ENCODE measurements around the gene NR3C1. TPM values are rescaled to one million over a fixed set of nuclear protein-coding genes. Genes with fewer than 3 reads are reported as not detected.

Gene NR3C1
- total RNA-seq (2014; rRNA removed; shearing (Covaris generic); ENCODE audit: low replicate concordance): 45.6 and 50.8 TPM in 2 replicates

DNA sequence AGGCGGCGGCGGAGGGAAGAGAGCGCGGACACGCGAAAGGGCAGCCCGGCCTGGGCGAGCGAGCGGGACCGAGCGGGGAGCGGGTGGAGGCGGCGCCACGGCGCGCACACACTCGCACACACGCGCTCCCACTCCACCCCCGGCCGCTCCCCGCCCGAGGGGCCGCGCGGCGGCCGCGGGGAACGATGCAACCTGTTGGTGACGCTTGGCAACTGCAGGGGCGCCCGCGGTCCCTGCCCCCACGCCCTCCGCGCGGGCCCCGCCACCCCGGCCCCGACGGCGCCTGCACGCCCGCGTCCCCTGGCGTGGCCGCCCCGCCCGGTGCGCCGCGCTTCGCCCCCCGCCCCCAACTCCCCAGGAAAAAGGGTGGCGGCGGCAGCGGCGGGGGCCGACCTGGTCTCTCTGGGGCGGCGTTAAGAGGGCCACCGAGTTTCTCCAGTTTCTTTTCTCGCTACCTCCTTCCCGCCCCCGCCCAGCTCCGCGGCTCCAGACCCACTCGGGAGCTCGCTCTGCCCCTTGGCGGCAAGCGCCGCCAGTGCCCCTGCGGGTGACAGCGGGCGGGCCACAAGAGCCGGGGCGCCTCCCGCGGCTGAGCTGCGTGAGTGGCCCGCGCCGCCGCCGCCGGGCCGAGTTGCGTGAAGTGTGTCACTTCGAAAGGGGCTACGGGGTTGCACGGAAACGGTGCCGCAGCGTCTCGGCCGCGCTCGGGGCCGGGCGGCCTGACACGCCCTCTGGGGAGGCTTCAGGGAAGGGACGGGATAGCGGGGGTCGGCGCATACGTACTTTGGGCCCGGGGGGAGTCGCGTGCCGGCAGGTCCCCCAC, at the start of gene NR3C1:
Gene NR3C1, minus strand, starts transcription at position 94 of the 823 bp plus-strand sequence. CDS start 2,847 bp downstream, outside the sequence.
- H3K36me3 ChIP-seq: peaks cover 26% of the 10 kb centered on the region
- H3K9me3 ChIP-seq: no peaks in the 10 kb centered on the region
- H3K4me3 ChIP-seq: peak within 1 kb of the TSS; percentile 80
- no peaks in the 10 kb centered on the region for H3K27me3 ChIP-seq
- DNase-seq: peak; percentile 94

- Histone ChIP-seq H3K36me3 (no peaks in the 10 kb centered on the region), H3K4me3 (no peak overlapping the region), H3K9me3 (peaks cover 5% of the 10 kb centered on the region), H3K27me3 (no peaks in the 10 kb centered on the region)
- DNase-seq: no peak
These were observed 46.3 kb upstream of the NR3C1 start for GRCh38 chr5:143449772-143450171.

- Histone ChIP-seq H3K9me3 (peaks cover 5% of the 10 kb centered on the region), H3K27me3 (no peaks in the 10 kb centered on the region), H3K36me3 (no peaks in the 10 kb centered on the region), H3K4me3 (no peak overlapping the region)
- no peak for DNase-seq
These were observed 45.0 kb upstream of the NR3C1 start for GRCh38 chr5:143448518-143448917.

DNA sequence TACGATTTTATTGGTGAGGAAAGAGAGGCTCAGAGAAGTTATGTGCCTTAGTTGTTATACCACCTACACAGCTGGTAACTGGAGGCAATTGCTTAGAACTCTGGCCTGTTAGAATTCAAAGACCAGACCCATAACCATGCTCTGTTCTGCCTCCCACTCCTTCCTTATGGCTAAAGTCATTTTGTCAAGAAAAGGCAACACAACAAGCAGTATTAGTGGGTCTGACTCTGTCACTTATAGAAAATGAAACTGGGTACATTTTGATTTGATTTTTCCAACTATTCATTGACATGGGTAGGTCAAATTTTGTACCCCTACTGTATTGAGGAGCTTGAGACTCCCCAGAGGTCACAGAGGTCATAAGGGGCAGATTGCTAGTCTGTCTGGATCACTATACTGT, 44.5 kb upstream of the NR3C1 start:
- Histone ChIP-seq H3K27me3 (no peaks in the 10 kb centered on the region), H3K36me3 (no peaks in the 10 kb centered on the region)
- no peak for DNase-seq

GRCh38 chr5:143446535-143447226, 43.2 kb upstream of the NR3C1 start:
- no peaks in the 10 kb centered on the region for H3K9me3 ChIP-seq
- H3K27me3 ChIP-seq: no peaks in the 10 kb centered on the region
- H3K4me3 ChIP-seq: no peak overlapping the region
- DNase-seq: no peak
- H3K36me3 ChIP-seq: no peaks in the 10 kb centered on the region

More for the DNA sequence above, 44.5 kb upstream of the NR3C1 start:
- no peak overlapping the region for H3K4me3 ChIP-seq
- peaks cover 5% of the 10 kb centered on the region for H3K9me3 ChIP-seq

- H3K36me3 ChIP-seq: no peaks in the 10 kb centered on the region
- no peak for DNase-seq
- no peaks in the 10 kb centered on the region for H3K27me3 ChIP-seq
These were observed 42.3 kb upstream of the NR3C1 start for GRCh38 chr5:143445776-143446175.

GRCh38 chr5:143443330-143443729, 39.8 kb upstream of the NR3C1 start:
- Histone ChIP-seq H3K9me3 (no peaks in the 10 kb centered on the region), H3K4me3 (no peak overlapping the region), H3K27me3 (no peaks in the 10 kb centered on the region), H3K36me3 (no peaks in the 10 kb centered on the region)
- no peak for DNase-seq

More at GRCh38 chr5:143445776-143446175, 42.3 kb upstream of the NR3C1 start:
- Histone ChIP-seq H3K4me3 (no peak overlapping the region), H3K9me3 (no peaks in the 10 kb centered on the region)

GRCh38 chr5:143442385-143442784, 38.9 kb upstream of the NR3C1 start:
- Histone ChIP-seq H3K36me3 (no peaks in the 10 kb centered on the region), H3K27me3 (no peaks in the 10 kb centered on the region), H3K4me3 (no peak overlapping the region), H3K9me3 (no peaks in the 10 kb centered on the region)
- DNase-seq: no peak

GRCh38 chr5:143440448-143441115, 37.1 kb upstream of the NR3C1 start:
- Histone ChIP-seq H3K27me3 (no peaks in the 10 kb centered on the region), H3K36me3 (no peaks in the 10 kb centered on the region), H3K9me3 (no peaks in the 10 kb centered on the region), H3K4me3 (no peak overlapping the region)
- DNase-seq: no peak

- Histone ChIP-seq H3K9me3 (no peaks in the 10 kb centered on the region), H3K36me3 (no peaks in the 10 kb centered on the region), H3K4me3 (no peak overlapping the region), H3K27me3 (no peaks in the 10 kb centered on the region)
- DNase-seq: no peak
These were observed 34.3 kb upstream of the NR3C1 start for GRCh38 chr5:143437666-143438273.

- no peaks in the 10 kb centered on the region for H3K36me3 ChIP-seq
- H3K4me3 ChIP-seq: no peak overlapping the region
- no peaks in the 10 kb centered on the region for H3K9me3 ChIP-seq
- no peaks in the 10 kb centered on the region for H3K27me3 ChIP-seq
- DNase-seq: no peak
These were observed 33.4 kb upstream of the NR3C1 start for GRCh38 chr5:143436871-143437270.

DNA sequence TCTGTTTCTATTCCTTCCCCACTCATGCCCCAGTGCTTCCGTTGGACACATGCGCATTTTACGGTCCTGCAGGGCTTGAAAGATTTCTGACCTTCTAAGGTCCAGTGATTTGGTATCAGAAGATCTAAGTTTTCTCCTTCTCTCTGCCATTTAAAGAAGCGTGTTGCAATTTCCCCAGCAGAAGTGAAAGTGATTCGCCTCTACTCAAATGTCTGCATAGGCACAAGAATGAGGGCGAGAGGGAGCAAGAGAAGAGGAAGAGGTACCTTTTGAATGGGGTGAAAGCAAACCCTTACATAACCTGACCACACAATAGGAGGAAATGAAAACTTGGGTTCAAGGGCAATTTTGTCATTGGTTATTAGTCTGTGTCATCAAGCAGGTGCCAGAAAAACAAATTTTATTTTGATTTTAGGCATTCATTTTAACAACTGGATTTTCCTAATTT, 31.7 kb upstream of the NR3C1 start:
- no peak for DNase-seq
- Histone ChIP-seq H3K4me3 (no peak overlapping the region), H3K36me3 (no peaks in the 10 kb centered on the region), H3K27me3 (no peaks in the 10 kb centered on the region), H3K9me3 (no peaks in the 10 kb centered on the region)

DNA sequence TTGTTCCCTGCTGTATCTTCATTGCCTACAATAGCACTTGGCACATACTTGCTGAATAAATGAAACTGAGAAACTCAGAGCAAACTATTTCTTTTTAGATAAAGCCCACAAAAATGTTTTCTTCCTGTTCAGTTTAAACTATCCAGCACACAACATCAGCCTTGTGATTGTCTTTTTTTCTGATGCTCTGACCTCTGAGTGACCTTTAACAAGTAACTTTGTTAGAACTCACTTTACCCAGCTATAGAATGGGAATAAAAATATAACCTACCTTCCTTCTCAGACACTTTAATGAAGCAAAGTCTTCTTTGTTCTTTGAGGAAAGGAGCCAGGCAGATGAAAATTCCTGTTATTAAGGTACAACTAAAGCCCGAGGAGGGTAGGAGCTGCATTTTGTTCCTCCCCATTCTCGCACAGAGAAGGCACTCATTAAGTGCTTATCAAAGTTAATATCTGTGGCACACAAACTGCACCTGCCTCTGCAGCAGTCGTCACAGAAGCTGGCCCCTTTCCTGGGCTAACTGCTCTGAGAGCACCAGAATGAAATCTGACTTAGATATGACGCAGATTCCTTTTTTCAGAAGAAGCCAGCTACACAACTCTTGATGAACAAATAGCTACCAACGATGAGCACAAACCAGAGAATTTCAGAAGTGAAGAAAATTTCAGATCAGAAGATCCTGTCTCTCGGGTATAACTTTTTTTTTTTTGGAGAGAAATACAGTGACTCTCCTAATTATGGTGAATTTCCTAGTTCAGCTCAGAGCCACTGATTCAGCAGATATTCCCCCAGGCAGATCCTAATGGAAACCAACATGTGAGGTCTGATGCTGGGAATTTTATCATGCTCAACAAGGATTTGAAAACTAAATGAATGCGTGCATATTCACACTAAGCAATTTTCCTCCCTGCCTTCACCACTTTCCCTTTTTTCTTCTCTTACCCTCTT, 31.0 kb upstream of the NR3C1 start:
- no peak for DNase-seq
- H3K9me3 ChIP-seq: no peaks in the 10 kb centered on the region
- H3K4me3 ChIP-seq: no peak overlapping the region
- no peaks in the 10 kb centered on the region for H3K36me3 ChIP-seq
- H3K27me3 ChIP-seq: no peaks in the 10 kb centered on the region

DNA sequence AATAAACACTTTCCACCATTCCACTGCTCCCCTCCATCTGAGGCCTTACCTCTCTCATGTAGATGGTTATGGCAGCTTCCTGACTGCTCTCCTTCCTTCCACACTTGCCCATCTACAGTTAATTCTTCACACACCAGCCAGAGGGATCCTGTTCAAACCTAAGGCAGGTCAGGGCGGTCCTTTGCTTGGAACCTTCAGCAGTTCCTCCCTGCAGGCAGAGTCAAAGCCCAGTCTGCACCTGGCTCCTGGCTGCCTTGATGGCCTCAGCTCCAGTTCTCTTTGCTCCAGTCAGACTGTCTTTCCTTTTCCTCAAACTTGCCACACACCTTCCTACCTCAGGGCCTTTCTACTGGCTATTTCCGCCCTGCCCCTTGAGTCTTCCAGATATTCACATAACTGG, 30.2 kb upstream of the NR3C1 start:
- Histone ChIP-seq H3K27me3 (no peaks in the 10 kb centered on the region), H3K4me3 (no peak overlapping the region), H3K9me3 (no peaks in the 10 kb centered on the region), H3K36me3 (no peaks in the 10 kb centered on the region)
- no peak for DNase-seq

GRCh38 chr5:143432658-143433239, 29.3 kb upstream of the NR3C1 start:
- no peak for DNase-seq
- H3K9me3 ChIP-seq: no peaks in the 10 kb centered on the region
- no peaks in the 10 kb centered on the region for H3K36me3 ChIP-seq
- no peak overlapping the region for H3K4me3 ChIP-seq
- no peaks in the 10 kb centered on the region for H3K27me3 ChIP-seq
